ENCODE results near the gene CAVIN2. TPM values are rescaled to one million over a fixed set of nuclear protein-coding genes. Genes with fewer than 3 reads are reported as not detected.

CAVIN2 gene
- total and polyA plus RNA-seq, 9 of the 15 experiments (the other 6 are each of a cell fraction or from before 2014, with no cell fraction given), result 20.6 to 92.4 (median 69.0) TPM

DNA sequence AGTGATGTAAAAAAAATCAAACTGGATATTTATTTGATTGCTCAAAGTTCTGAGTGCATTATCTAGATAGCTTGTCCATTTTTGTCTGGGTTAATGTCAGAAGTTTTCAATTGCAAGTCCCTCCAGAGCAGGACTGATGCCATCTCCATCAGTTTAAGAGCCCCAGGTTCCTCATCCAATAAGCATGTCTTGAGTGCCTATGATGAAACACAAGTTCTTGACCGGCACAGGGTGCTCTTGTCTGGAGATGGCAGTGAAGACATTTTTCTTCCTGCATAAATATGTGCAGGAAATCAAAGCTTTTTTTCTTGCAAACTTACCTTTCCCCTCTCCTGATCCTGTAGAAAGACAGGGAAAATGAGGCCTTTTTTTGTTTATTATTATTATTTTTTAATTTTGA is 31.9 kb downstream of the CAVIN2 start:
- no peak for TF ChIP-seq MED1 (CRISPR knock-in tag; IDR thresholded peaks at IDR 0.05; ENCODE audit: borderline replicate concordance)
- no peak for TF ChIP-seq BACH1 (tag; IDR thresholded peaks at IDR 0.05)
- no peak for TF ChIP-seq SREBF1 (IDR thresholded peaks at IDR 0.05; ENCODE audit: borderline replicate concordance, low read depth, low read length)
- no peak for TF ChIP-seq PHF8 (IDR thresholded peaks at IDR 0.05; ENCODE audit: borderline replicate concordance, low read length)
- no peak for TF ChIP-seq ZNF217 (CRISPR knock-in tag; IDR thresholded peaks at IDR 0.05)
- TF ChIP-seq TAF9B (IDR thresholded peaks at IDR 0.05; ENCODE audit: partially characterized antibody), result no peak
- no peak for TF ChIP-seq MCM3 (IDR thresholded peaks at IDR 0.05)
- no peak for TF ChIP-seq HOXB6 (CRISPR knock-in tag; IDR thresholded peaks at IDR 0.05; ENCODE audit: borderline replicate concordance)
- no peak for TF ChIP-seq TEAD1 (CRISPR knock-in tag; IDR thresholded peaks at IDR 0.05)
- TF ChIP-seq, protein P1, sequence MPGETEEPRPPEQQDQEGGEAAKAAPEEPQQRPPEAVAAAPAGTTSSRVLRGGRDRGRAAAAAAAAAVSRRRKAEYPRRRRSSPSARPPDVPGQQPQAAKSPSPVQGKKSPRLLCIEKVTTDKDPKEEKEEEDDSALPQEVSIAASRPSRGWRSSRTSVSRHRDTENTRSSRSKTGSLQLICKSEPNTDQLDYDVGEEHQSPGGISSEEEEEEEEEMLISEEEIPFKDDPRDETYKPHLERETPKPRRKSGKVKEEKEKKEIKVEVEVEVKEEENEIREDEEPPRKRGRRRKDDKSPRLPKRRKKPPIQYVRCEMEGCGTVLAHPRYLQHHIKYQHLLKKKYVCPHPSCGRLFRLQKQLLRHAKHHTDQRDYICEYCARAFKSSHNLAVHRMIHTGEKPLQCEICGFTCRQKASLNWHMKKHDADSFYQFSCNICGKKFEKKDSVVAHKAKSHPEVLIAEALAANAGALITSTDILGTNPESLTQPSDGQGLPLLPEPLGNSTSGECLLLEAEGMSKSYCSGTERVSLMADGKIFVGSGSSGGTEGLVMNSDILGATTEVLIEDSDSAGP (CRISPR knock-in tag; IDR thresholded peaks at IDR 0.05), result no peak
- no peak for TF ChIP-seq EP300 (IDR thresholded peaks at IDR 0.05; ENCODE audit: low read length)
- no peak for TF ChIP-seq FOXO4 (CRISPR knock-in tag; IDR thresholded peaks at IDR 0.05)
- no peak for TF ChIP-seq ZNF785 (CRISPR knock-in tag; IDR thresholded peaks at IDR 0.05)
- Histone ChIP-seq H3K9me3 (replicated peaks; ENCODE audit: control insufficient read depth, insufficient read depth, low read depth, low read length) (no peaks in the 10 kb centered on the region), H3K79me2 (ENCODE audit: control insufficient read depth, insufficient read depth, low read length) (no peaks in the 10 kb centered on the region), H4K20me1 (replicated peaks; ENCODE audit: control insufficient read depth, insufficient read depth, low read length) (no peaks in the 10 kb centered on the region), H3K9me1 (ENCODE audit: control insufficient read depth, insufficient read depth, low read length) (no peaks in the 10 kb centered on the region), H3K4me3 (no peak overlapping the region), H3K9ac (ENCODE audit: insufficient read depth in 1 of 2, low read depth in 2 of 2, low read length in 2 of 2) (no peak overlapping the region), H3K4me2 (ENCODE audit: insufficient read depth, low read length) (no peak overlapping the region), H3K4me1 (replicated peaks in 1 of 2; ENCODE audit: control insufficient read depth in 2 of 2, insufficient read depth in 2 of 2, low read length in 2 of 2) (no peaks in the 10 kb centered on the region; a peak in 2 of 5 replicates), H2AFZ (ENCODE audit: low read depth, low read length) (0 out of 2 replicates have a peak overlapping the region, but pooled peaks have one; percentile 32), H3K36me3 (ENCODE audit: control insufficient read depth, insufficient read depth, low read length) (no peaks in the 10 kb centered on the region), H3K27me3 (ENCODE audit: control insufficient read depth in 2 of 2, insufficient read depth in 2 of 2, low read length in 2 of 2) (no peaks in the 10 kb centered on the region), H3K27ac (ENCODE audit: extremely low read depth, low read depth, low read length) (no peak overlapping the region)
- intact Hi-C loops (cut with micrococcal nuclease) (no loop called here), in situ Hi-C loops (cut with MboI) (loop anchor here (10.0 kb wide), 1 partner anchor 260 kb away; no protein-coding TSS in a partner anchor)
- no TSS peak for BruUV-seq (replicated peaks)
- ATAC-seq (no peak), FAIRE-seq (no peak), DNase-seq (ENCODE audit: extremely low read depth in 1 of 4, low spot score in 3 of 4) (no peak)
- ChIA-PET POLR2A (no interaction called here), CTCF (ENCODE audit: low intra/inter-chr PET ratio) (no interaction called here)
- WGBS (ENCODE audit: insufficient coverage, low coverage, missing lambda C conversion rate), result 67% methylated on average over 1 of the region's 1 CpG

All from K562 (cell line).